GM18520 (cell line): ENCODE results near the gene FBXL17.

ENCODE experiments used
- ATAC-seq: cut with Tn5 transposase; IDR thresholded peaks from one replicate; pipeline ENCODE4 v1.9.1; 2021; ENCODE audit not compliant: unreplicated experiment

FBXL17 gene

GRCh38 chr5:107926121-107926520 is 455.8 kb downstream of the FBXL17 start:
- ATAC-seq = no peak

GRCh38 chr5:107925200-107925599 is 456.7 kb downstream of the FBXL17 start:
- ATAC-seq = no peak

- peak; percentile 59 for ATAC-seq
Observed at GRCh38 chr5:107919969-107920368, 461.9 kb downstream of the FBXL17 start.

GRCh38 chr5:107919361-107919760 is 462.5 kb downstream of the FBXL17 start:
- no peak for ATAC-seq

- ATAC-seq = no peak
Observed at GRCh38 chr5:107917983-107918382, 463.9 kb downstream of the FBXL17 start.

GRCh38 chr5:107916731-107917725 is 464.9 kb downstream of the FBXL17 start:
- ATAC-seq = no peak

GRCh38 chr5:107915176-107915812 is 466.6 kb downstream of the FBXL17 start:
- no peak for ATAC-seq

GRCh38 chr5:107913494-107913893 is 468.4 kb downstream of the FBXL17 start:
- no peak for ATAC-seq

GRCh38 chr5:107900721-107901120 is 481.2 kb downstream of the FBXL17 start:
- ATAC-seq = no peak

GRCh38 chr5:107894361-107894760 is 487.5 kb downstream of the FBXL17 start:
- no peak for ATAC-seq

- no peak for ATAC-seq
Observed at GRCh38 chr5:107893642-107894041, 488.3 kb downstream of the FBXL17 start.

- ATAC-seq = no peak
Observed at GRCh38 chr5:107889387-107889786, 492.5 kb downstream of the FBXL17 start.

- no peak for ATAC-seq
Observed at GRCh38 chr5:107888541-107888940, 493.4 kb downstream of the FBXL17 start.

- no peak for ATAC-seq
Observed at GRCh38 chr5:107887166-107887943, 494.5 kb downstream of the FBXL17 start.

GRCh38 chr5:107885601-107886000 is 496.3 kb downstream of the FBXL17 start:
- no peak for ATAC-seq

GRCh38 chr5:107884871-107885270 is 497.0 kb downstream of the FBXL17 start:
- no peak for ATAC-seq

- no peak for ATAC-seq
Observed at GRCh38 chr5:107878661-107879060, 503.2 kb downstream of the FBXL17 start.

- ATAC-seq = no peak
Observed at GRCh38 chr5:107876906-107877305, 505.0 kb downstream of the FBXL17 start.

GRCh38 chr5:107876261-107876660 is 505.6 kb downstream of the FBXL17 start:
- no peak for ATAC-seq

- no peak for ATAC-seq
Observed at GRCh38 chr5:107875833-107876232, 506.1 kb downstream of the FBXL17 start.

GRCh38 chr5:107874795-107875194 is 507.1 kb downstream of the FBXL17 start:
- no peak for ATAC-seq
